Measurements from ENCODE around the gene CLDN5.

- TF ChIP-seq, protein P1, sequence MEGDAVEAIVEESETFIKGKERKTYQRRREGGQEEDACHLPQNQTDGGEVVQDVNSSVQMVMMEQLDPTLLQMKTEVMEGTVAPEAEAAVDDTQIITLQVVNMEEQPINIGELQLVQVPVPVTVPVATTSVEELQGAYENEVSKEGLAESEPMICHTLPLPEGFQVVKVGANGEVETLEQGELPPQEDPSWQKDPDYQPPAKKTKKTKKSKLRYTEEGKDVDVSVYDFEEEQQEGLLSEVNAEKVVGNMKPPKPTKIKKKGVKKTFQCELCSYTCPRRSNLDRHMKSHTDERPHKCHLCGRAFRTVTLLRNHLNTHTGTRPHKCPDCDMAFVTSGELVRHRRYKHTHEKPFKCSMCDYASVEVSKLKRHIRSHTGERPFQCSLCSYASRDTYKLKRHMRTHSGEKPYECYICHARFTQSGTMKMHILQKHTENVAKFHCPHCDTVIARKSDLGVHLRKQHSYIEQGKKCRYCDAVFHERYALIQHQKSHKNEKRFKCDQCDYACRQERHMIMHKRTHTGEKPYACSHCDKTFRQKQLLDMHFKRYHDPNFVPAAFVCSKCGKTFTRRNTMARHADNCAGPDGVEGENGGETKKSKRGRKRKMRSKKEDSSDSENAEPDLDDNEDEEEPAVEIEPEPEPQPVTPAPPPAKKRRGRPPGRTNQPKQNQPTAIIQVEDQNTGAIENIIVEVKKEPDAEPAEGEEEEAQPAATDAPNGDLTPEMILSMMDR (IDR thresholded peaks at IDR 0.05) = no peak
- TF ChIP-seq EP300 (IDR thresholded peaks at IDR 0.05) = no peak
- no peak for TF ChIP-seq POLR2A (IDR thresholded peaks at IDR 0.05)
Measured at GRCh38 chr22:19508024-19508776, 16.0 kb downstream of the CLDN5 start.
